SH-SY5Y (cell line): ENCODE data around the gene CTNNBIP1.

Experiments used
- GATA2 ChIP-seq: IDR thresholded peaks from 2 replicates; pipeline ENCODE4 v1.6.1; 2011; ENCODE audit warnings: mild to moderate bottlenecking, low read depth, low read length
- GATA3 ChIP-seq: IDR thresholded peaks from 2 replicates; pipeline ENCODE4 v1.6.1; 2011; ENCODE audit warnings: low read depth, mild to moderate bottlenecking, low read length, moderate library complexity

GRCh38 chr1:9942399-9942938 is 32.4 kb upstream of the CTNNBIP1 start:
- TF ChIP-seq GATA2 (no peak), GATA3 (no peak)
